GF-D8 (cell line): Measurements from ENCODE around the gene C1QTNF1.

ENCODE experiments used
- DNase-seq: peaks from one replicate; lab custom pipeline; 2025; lab: John Stamatoyannopoulos, UW

Gene C1QTNF1

DNA sequence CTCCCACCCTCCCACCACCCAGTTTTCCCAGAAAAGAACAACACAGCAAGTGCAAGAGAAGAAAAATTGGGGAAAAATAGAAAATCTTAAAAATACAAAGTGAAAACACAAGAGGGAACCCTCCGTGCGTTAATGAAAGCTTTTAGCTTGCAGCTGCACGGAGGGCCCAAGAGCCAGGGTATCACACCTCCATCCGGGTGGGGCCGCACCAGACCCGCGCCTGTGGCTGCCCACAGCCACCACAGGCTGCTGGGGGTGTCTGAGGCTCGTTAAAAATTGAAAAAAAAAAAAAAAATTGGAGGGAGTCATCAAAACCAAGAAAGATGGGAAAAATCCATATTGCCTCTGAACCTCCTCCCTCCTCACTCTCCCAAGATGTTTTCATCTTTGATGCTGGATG, 69.3 kb downstream of the C1QTNF1 start:
- DNase-seq, result no peak

DNA sequence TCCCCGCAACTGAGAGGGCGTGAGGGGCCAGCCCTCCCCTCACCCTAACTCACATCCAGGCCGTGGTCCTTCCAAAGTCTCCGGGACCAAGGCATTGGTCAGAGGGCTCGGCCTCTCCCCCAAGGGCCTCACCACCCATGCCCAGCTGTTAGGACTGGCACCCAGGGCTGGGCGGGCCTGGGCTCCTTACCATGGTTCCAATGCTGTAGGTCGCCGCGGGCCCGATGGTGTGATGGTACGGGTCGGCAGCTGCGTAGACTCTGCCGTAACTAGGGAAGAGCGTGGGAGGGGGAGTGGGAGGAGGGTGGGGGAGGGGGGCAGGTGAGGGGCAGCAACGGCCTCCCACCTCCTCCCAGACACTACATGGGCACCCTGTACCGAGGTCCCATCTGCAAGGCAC, 70.3 kb downstream of the C1QTNF1 start:
- no peak for DNase-seq

GRCh38 chr17:79095345-79096055, 71.5 kb downstream of the C1QTNF1 start:
- no peak for DNase-seq

- no peak for DNase-seq
Observed at GRCh38 chr17:79096477-79096876, 72.5 kb downstream of the C1QTNF1 start.

- DNase-seq, result no peak
Observed at GRCh38 chr17:79097226-79098055, 73.5 kb downstream of the C1QTNF1 start.

DNA sequence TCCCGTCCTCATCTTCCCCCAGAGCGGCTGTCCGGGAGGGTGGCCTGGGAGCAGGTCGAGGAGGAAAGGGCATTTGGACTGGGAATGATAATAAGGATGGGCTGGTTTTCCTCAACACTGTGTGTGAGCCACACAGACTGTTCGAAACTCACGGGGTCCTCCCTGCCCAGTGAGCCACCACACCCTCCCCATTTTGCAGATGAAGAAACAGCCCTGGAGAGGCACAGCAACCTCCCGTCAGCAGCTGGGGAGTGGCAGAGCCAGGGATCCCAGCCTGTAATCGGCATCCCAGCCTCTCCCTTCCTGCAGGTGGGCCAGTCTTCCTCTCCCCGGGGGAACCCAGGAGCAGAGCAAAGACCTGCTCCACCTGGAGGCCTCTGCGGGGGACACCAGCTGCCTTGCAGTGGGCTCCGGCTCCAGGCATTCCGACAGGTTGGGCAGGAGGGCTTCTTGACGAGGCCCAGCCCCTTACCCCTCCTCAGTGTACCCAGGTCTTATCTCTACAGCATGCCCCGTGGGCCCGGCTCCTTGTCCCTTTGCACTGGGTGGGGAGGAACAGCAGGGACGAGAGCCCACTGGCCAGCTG, 74.4 kb downstream of the C1QTNF1 start:
- no peak for DNase-seq
